GM21526 (cell line): ENCODE results near the gene UVRAG.

Experiments used
- ATAC-seq: cut with Tn5 transposase; IDR thresholded peaks from one replicate; pipeline ENCODE4 v1.9.1; 2021; ENCODE audit warnings: moderate library complexity; ENCODE audit not compliant: unreplicated experiment, low FRiP score

Gene UVRAG

DNA sequence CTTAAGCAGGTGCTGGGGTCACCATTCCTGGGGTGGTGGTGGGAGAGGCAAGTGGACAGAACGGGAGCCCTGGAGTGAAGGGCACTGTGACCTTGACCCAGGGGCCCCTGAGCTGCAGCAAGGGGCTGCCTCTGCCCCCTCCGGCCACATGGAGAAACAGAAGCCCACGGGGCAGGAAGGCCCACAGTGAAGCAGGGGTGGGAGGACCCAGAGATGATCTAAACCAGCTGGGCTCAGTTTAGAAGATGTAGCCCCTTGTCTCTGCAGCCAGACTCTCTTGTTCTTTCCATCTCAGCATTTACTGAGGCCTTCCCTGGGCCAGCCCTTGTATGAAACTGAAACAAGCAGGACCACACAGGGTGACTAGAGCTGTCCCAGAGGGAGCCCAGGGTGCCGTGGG lies 360.8 kb downstream of the UVRAG start:
- ATAC-seq: no peak

DNA sequence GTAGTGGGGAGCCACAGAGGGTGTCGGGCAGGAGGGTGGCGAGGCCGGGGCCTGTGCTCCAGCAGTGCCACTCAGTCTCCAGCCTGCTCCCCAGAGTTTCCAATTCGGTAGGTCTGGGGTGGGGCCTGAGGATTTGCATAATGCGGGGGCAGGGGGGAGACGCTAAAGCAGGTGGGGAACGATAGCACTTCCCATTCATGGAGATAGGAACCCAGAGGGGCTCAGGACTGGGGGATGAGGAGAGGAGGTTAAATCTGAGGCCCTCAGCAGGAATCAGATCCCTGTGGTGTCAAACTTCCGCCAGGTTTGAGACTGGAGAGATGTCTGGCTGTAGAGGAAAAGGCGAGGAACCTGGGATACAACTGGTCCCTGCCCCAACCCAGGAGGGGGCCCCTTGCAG lies 361.5 kb downstream of the UVRAG start:
- no peak for ATAC-seq

DNA sequence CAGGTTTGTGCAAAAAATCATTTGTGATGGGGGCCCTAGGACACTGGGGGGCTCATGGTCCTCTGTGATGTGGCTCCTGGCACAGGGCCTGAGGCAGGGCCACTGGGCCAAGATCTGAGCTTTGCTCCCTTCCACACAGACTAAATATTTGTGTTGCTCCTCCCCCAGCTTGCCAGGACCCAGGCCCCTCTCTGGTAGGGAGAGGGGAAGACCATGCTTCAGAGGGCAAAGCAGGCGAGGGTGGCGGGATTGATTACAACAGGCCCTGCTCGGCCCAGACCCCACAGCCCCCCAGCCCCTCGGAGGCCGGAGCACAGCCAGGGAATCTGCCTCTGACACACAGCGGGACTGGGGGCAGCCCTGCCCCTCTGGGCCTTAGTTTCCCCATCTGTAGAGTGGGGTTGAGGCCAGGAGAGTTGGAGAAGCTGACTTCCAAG lies 362.3 kb downstream of the UVRAG start:
- no peak for ATAC-seq

DNA sequence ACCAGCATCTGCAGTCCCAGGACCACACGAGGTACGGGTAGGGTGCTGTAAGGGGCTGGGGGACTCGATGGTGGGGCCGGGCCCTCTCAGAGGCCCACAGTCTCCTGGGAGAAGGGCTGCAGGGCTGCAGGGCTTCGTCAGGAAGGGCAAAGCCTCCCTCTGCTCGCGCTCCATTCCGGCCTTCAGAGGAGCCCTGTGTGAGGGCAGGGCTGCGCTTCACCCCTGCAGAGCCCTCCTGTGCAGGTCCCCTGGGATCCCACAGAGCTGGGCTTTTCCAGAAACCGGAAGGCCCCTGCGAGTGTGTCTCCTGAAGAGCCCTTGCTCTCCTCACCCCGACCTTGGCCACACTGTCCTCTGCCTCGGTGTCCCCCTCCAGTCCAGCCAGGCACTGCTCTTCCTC lies 364.1 kb downstream of the UVRAG start:
- no peak for ATAC-seq

DNA sequence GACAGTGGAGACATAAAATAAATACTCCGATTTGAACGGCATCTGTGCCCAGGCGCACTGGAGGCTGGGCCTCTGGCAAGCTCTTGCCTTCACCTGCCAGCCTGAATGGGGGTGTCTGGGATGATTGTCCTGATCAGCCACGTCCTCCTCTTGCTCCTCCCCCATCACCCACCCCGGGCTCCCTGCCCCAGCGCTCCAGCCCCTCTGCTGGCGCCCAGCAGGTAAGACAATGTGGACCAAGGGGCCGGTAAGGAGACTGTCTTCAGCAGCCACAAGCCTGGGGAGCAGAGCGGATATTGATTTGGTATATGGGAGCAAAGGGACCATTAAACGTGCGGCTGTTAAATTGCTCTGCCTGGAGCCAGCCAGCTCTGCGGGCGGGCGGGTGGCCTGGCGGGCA lies 366.4 kb downstream of the UVRAG start:
- no peak for ATAC-seq

DNA sequence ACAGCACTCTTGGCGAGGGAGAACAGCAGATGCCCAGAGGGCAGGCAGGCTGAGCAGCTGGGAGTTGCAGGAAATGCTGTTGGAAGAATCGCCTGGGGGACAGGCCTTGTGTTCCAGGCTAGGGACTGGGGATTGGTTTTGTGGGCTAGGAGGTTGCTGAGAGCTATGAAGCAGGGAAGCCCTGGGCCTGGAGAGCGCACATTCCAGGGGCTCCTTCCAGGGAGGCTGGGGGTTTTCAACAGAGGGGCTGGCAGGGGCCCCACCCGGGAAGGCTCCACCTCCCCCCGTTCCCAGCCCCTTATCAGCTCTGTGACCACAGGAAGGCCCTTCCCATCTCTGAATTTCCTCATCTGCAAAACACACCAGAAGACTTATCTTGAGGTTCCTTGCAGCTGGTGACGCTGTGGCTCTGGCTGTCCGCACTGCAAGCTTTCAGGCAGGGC lies 369.6 kb downstream of the UVRAG start:
- no peak for ATAC-seq

DNA sequence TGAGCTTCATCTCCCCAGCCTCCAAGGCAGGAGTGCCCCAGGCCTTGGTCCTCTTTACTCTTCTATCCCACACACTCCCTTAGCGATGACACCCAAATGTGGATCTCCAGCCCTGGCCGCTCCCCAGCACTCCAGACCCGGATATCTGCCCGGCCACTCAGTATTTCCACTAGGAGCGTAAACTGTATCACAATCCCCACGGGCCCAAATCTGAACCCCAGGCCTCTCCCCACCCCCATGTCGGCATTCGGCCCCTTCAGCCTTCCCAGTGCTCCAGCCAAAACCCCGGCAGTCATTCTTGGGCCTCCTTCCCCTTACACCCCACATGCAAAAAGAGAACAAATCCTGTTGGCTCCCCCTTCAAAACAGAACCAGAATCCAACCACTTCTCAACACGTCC lies 370.5 kb downstream of the UVRAG start:
- no peak for ATAC-seq

DNA sequence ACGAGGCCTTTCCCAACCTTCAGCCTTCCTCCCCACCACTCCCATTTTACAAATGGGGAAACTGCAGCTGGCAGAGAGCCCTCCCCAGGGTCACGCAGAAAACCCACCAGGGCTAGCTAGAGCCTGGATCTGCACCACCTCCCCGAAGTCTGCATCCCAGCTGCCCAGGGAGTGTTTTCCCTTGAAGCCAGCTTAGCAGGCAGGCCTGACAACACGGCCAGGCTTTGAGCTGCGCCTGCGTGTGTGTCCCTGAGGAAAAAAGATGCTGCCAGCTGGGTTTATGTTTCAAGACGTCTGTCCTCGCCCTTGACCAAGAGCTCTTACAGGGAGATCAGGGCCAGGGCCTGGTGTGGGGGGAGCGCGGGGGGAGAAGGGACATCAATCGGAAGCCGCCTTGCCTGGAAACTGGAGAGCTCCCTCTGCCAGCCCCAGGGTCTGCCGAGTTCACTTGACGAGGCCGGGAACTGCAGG lies 371.0 kb downstream of the UVRAG start:
- ATAC-seq: no peak

DNA sequence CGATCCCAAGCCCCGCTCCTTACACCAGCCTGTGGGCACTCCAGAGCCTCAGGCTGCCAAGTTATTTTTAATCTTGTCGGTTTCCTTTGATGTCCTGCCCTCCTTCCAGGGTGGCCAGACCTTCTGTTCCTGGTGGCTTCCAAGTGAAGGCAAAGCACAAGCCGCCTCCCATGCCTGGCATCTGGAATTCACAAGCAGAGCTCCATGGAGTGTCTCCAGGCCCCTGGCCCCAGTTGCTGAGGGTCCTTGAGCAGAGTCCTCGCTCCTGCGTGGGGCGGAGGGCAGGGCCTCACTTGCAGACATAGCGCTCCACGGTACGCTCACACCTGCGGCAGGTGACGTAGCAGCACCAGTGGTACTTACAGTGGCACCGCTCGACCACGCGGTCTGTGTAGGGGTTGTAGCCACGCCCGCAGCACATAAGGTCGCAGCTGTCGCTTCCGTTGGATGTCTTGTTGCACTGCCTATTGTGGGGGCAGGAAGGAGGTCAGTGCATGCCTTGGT lies 371.8 kb downstream of the UVRAG start:
- no peak for ATAC-seq

DNA sequence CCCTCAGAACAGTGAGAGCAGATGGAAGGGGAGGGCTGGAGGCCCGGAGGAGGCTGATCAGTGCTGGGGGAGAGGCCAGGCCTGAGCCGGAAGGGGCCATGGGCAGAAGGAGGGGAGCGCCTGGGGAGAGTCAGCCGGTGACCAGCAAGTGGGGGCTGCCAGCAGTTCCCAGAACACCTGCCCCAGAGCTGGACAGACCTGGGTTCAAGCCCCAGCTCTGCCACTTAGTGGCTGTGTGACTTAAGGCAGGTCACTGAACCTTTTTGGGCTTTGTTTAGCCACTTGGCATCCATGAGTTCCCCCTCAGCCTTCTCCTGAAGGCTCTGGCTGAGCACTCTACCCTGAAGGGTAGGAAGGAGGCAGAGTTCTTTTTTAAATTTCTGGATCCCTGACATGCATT lies 373.9 kb downstream of the UVRAG start:
- ATAC-seq: no peak

DNA sequence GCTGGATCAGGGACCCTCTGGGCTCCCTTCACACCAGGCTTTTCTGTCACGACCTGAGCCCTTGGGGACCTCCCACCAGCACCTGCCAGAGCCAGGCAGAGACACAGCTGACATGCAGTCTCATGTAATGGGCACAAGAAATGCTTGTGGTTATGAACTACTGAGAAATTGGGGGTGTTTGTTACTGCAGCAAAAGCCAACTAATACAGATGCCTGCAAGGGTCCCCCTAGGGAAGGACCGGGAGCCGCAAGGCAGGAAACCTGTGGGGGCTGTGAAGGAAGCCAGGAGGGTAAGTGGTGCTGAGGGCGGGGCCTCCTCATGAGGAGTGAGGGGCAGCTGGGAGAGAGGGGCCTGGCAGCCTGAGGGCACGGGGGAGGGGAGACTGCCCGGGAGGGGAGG lies 374.7 kb downstream of the UVRAG start:
- ATAC-seq: no peak

DNA sequence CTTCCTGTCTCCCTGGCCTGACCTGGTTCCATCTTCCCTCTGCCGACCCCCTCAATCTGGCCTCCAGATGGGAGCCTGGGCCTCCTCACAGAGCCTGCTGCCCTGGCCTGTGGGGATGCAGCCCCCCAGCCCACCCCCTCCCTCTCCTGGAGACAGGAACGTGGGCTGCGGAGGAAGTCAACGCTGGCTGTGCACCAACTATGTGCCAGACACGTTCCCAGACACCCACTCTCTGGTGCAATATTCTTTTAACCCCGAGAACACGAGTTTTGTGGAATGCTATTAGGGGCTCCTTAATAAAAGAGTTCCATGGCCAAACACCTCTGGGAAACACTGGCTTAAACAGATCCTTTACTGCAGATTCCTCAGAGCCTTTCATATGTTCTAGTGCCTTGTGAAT lies 375.4 kb downstream of the UVRAG start:
- ATAC-seq: no peak
